Body of pancreas (tissue), 4 donors: ENCODE data around the gene LRRC49. TPM values are rescaled to one million over a fixed set of nuclear protein-coding genes. Genes with fewer than 3 reads are reported as not detected.
A peak's percentile ranks its signal among the peaks of the same experiment; 100 is the strongest.

Experiments
- ATAC-seq: fragments of 150-250 bp; one replicate; pipeline ENCODE4 v1.9.1; 2016
- DNase-seq, 4 donors: peaks; one replicate each; pipeline ENCODE4 v3.0.0-alpha.2; 2019
- H3K27ac ChIP-seq, 4 donors: fragments of 200-600 bp; sonication (generic); 1 replicate in 3 of 4; 2 replicates in 1 of 4; pipeline versions ENCODE4 v1.5.1 to v1.6.1; 2016 to 2019; ENCODE audit warnings: mild to moderate bottlenecking in 1 of 4, mixed read lengths in 1 of 4, moderate library complexity in 1 of 4
- H3K27me3 ChIP-seq, 2 donors: fragments of 200-600 bp; sonication (generic); one replicate each; pipeline ENCODE4 v1.6.0; 2016; ENCODE audit warnings: mild to moderate bottlenecking in 1 of 2
- H3K36me3 ChIP-seq, 2 donors: fragments of 200-600 bp; sonication (generic); replicated peaks in 1 of 2; 2 replicates each; pipeline ENCODE4 v1.5.1; 2016; ENCODE audit warnings: low read depth in 2 of 2; ENCODE audit not compliant: insufficient read depth in 1 of 2
- H3K4me1 ChIP-seq: fragments of 200-600 bp; sonication (generic); one replicate; pipeline ENCODE4 v1.6.0; 2016
- H3K4me3 ChIP-seq, 2 donors: fragments of 200-600 bp; sonication (generic); 1 replicate in 1 of 2; 2 replicates in 1 of 2; pipeline ENCODE4 v1.5.1; 2016 to 2019
- H3K9me3 ChIP-seq, 3 donors: fragments of 200-600 bp; sonication (generic); 1 replicate in 2 of 3; 2 replicates in 1 of 3; pipeline ENCODE4 v1.5.1; 2016
- CTCF ChIP-seq, 7 experiments: fragments of 450-650 bp in 4 of 7; fragments of 200-600 bp in 3 of 7; sonication (generic) in 3 of 7; IDR thresholded peaks; one replicate each; pipeline ENCODE4 v1.5.1; 2016 to 2019; ENCODE audit warnings: antibody characterized with exemption in 7 of 7
- POLR2A ChIP-seq, 3 donors: fragments of 450-650 bp; IDR thresholded peaks; one replicate each; pipeline ENCODE4 v1.6.1; 2016; ENCODE audit warnings: antibody characterized with exemption in 3 of 3, mild to moderate bottlenecking in 2 of 3
- WGBS, 2 donors: methylation state at CpG; one replicate each; pipeline ENCODE4 v1.1.5; 2017; 5-methylcytosine and 5-hydroxymethylcytosine counted together
- intact Hi-C: fragments of 100-400 bp; cut with DNase I; formaldehyde crosslinking; loops from one replicate; pipeline ENCODE4 v1.15.1; 2023
- total RNA-seq, 2 donors: library from RNA; depleted of rRNA; stranded (reverse); fragments of >200 nt; gene quantifications; one replicate each; pipeline ENCODE4 v1.1.0, GENCODE V29; 2016

Gene LRRC49
- total RNA-seq, 2 donors from 2014 or later: 3.0 to 7.3 TPM

GRCh38 chr15:71008250-71008870 lies 115.7 kb downstream of the LRRC49 start:
- no peak overlapping the region for H3K4me3 ChIP-seq
- H3K4me1 ChIP-seq: no peaks in the 10 kb centered on the region
- no peaks in the 10 kb centered on the region for H3K27me3 ChIP-seq
- TF ChIP-seq CTCF (IDR thresholded peaks at IDR 0.05) (no peak), POLR2A (IDR thresholded peaks at IDR 0.05) (no peak)
- no peaks in the 10 kb centered on the region for H3K9me3 ChIP-seq
- no peak for DNase-seq
- intact Hi-C loops: no loop called here
- WGBS, 2 donors: 47 to 65% methylated on average over 2 of the region's 2 CpGs
- no peak overlapping the region for H3K27ac ChIP-seq
- no peak for ATAC-seq
- no peaks in the 10 kb centered on the region for H3K36me3 ChIP-seq

DNA sequence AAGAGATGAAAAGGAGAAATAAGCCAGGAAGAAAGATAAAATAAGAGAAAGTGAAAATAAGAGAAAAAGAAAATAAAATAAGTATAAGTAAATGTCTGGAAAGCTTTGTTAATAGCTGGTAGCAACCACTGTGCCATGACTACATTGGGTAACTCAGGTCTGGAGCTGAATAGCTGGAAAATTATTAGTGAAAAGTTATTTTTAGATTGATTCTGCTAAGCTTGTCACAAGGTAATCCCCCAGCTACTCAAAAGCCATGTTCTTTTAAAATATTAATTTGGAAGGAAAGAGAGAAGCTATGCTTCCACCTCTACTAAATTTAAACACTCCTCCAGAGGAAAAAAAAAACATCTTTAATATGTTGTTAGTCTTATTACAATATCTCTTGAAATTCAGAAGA lies 117.8 kb downstream of the LRRC49 start:
- intact Hi-C loops: no loop called here
- DNase-seq: no peak
- Histone ChIP-seq H3K4me1 (no peaks in the 10 kb centered on the region), H3K36me3 (no peaks in the 10 kb centered on the region), H3K9me3 (no peaks in the 10 kb centered on the region), H3K4me3 (no peak overlapping the region), H3K27ac (no peak overlapping the region), H3K27me3 (no peaks in the 10 kb centered on the region)
- TF ChIP-seq POLR2A (IDR thresholded peaks at IDR 0.05) (no peak), CTCF (IDR thresholded peaks at IDR 0.05) (no peak)
- ATAC-seq: no peak

DNA sequence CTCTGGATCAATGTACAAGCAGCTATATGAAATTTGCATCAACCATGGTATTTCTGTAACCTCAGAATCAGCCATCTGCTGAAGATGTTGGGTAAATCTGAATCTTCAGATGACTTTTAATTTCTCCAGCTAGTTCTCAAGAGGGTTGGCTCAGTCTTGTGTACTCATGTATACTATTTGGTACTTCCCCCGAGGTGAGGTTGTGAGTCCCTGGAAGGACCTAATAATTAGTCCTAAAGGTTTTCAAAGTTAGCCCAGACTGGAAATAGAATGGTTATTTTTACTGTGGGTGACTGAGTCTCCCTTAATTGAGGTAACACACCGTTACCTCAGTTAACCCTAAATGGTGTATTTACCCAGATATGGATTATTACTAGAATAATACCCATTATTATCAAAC lies 118.4 kb downstream of the LRRC49 start:
- WGBS, 2 donors: 68 to 81% methylated on average over 2 of the region's 2 CpGs
- no peaks in the 10 kb centered on the region for H3K4me1 ChIP-seq
- H3K36me3 ChIP-seq: no peaks in the 10 kb centered on the region
- no peak overlapping the region for H3K27ac ChIP-seq
- TF ChIP-seq POLR2A (IDR thresholded peaks at IDR 0.05): no peak
- TF ChIP-seq CTCF (IDR thresholded peaks at IDR 0.05): no peak
- no peaks in the 10 kb centered on the region for H3K27me3 ChIP-seq
- intact Hi-C loops: no loop called here
- ATAC-seq (no peak), DNase-seq (no peak)
- H3K9me3 ChIP-seq: no peaks in the 10 kb centered on the region
- no peak overlapping the region for H3K4me3 ChIP-seq

GRCh38 chr15:71011503-71012155 lies 119.0 kb downstream of the LRRC49 start:
- Histone ChIP-seq H3K4me1 (no peaks in the 10 kb centered on the region), H3K9me3 (no peaks in the 10 kb centered on the region), H3K4me3 (no peak overlapping the region), H3K27me3 (no peaks in the 10 kb centered on the region), H3K27ac (no peak overlapping the region), H3K36me3 (no peaks in the 10 kb centered on the region)
- WGBS, 2 donors: 64 to 71% methylated on average over 1 of the region's 1 CpG
- intact Hi-C loops: no loop called here
- ATAC-seq (no peak), DNase-seq (peak in 2 of 4 donors; percentile 10 to 29)
- TF ChIP-seq CTCF (IDR thresholded peaks at IDR 0.05) (peak; percentile 24 to 66 (median 62)), POLR2A (IDR thresholded peaks at IDR 0.05) (no peak)

DNA sequence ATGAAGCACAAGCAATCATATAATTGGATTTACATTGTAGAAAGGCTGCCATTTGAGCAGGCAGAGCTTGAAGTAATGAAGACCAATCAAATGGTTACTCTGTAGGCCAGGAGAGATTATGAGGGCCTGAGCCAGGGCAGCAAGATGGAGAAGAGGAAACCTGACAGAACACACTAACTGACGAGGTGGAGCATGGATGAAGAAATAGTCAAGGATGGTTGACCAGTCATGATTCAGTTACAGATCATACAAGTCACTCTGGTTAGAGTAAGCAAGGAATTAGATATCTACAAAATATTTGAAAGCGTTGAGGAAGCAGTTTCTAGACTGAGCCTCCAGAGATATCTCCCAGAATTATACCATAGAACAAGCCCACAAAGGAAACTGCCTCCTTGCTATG lies 120.8 kb downstream of the LRRC49 start:
- Histone ChIP-seq H3K36me3 (no peaks in the 10 kb centered on the region), H3K27ac (no peak overlapping the region), H3K4me1 (no peaks in the 10 kb centered on the region), H3K9me3 (no peaks in the 10 kb centered on the region), H3K27me3 (no peaks in the 10 kb centered on the region), H3K4me3 (no peak overlapping the region)
- intact Hi-C loops: no loop called here
- ATAC-seq (no peak), DNase-seq (no peak)
- no peak for TF ChIP-seq POLR2A (IDR thresholded peaks at IDR 0.05)
- TF ChIP-seq CTCF (IDR thresholded peaks at IDR 0.05): no peak
- WGBS, 2 donors: 67 to 78% methylated on average over 2 of the region's 2 CpGs
